Lung (tissue), 12 donors: ENCODE results near the gene NUP205. TPM values are rescaled to one million over a fixed set of nuclear protein-coding genes. Genes with fewer than 3 reads are reported as not detected.

Source experiments
- ATAC-seq: fragments of 200-7000 bp; cut with Tn5 transposase; one replicate; pipeline ENCODE4 v1.9.1; 2020; ENCODE audit warnings: moderate number of reproducible peaks; ENCODE audit not compliant: insufficient read depth, low FRiP score
- DNase-seq, 3 donors: peaks; one replicate each; pipeline ENCODE4 v3.0.0-alpha.2; 2013 to 2017
- H3K27ac ChIP-seq, 2 donors: one replicate each; pipeline ENCODE4 v1.5.1; 2013; ENCODE audit warnings: mild to moderate bottlenecking in 2 of 2, moderate library complexity in 2 of 2, control low read depth in 1 of 2, inconsistent platforms in 1 of 2, low read depth in 1 of 2, low read length in 1 of 2
- H3K27me3 ChIP-seq, 3 donors: one replicate each; pipeline ENCODE4 v1.5.1; 2013; ENCODE audit warnings: low read length in 2 of 3; ENCODE audit not compliant: control insufficient read depth in 3 of 3, insufficient read depth in 3 of 3
- H3K36me3 ChIP-seq, 4 donors: one replicate each; pipeline ENCODE4 v1.5.1; 2013; ENCODE audit warnings: low read length in 4 of 4, mild to moderate bottlenecking in 1 of 4, moderate library complexity in 1 of 4; ENCODE audit not compliant: control insufficient read depth in 4 of 4, insufficient read depth in 4 of 4
- H3K4me1 ChIP-seq, 5 donors: one replicate each; pipeline ENCODE4 v1.5.1; 2013; ENCODE audit warnings: low read length in 5 of 5, mild to moderate bottlenecking in 2 of 5, moderate library complexity in 1 of 5; ENCODE audit not compliant: control insufficient read depth in 5 of 5, insufficient read depth in 5 of 5
- H3K4me3 ChIP-seq: one replicate; pipeline ENCODE4 v1.5.1; 2013; ENCODE audit warnings: mild to moderate bottlenecking, control low read depth, moderate library complexity
- H3K9ac ChIP-seq, 2 donors: one replicate each; pipeline ENCODE4 v1.5.1; 2013; ENCODE audit warnings: low read length in 2 of 2, control low read depth in 1 of 2; ENCODE audit not compliant: insufficient read depth in 1 of 2
- H3K9me3 ChIP-seq, 4 donors: one replicate each; pipeline ENCODE4 v1.5.1; 2013; ENCODE audit warnings: low read length in 3 of 4, mild to moderate bottlenecking in 1 of 4, moderate library complexity in 1 of 4; ENCODE audit not compliant: control insufficient read depth in 4 of 4, insufficient read depth in 3 of 4
- WGBS, 2 donors: extraction: QIAGEN DNeasy Blood & Tissue Kit; methylation state at CpG; one replicate each; pipeline ENCODE4 v1.1.7; 2013; 5-methylcytosine and 5-hydroxymethylcytosine counted together
- polyA plus RNA-seq, 2 donors: library from polyadenylated mRNA; stranded (reverse); fragments of 200-250 nt; gene quantifications; one replicate each; pipeline ENCODE4 v1.2.1, GENCODE V29; 2013
- total RNA-seq, 2 donors: library from RNA; depleted of rRNA in 1 of 2; stranded (reverse); fragments of >200 nt in 1 of 2; gene quantifications; one replicate each; pipeline ENCODE4 v1.2.1, GENCODE V29; 2014 to 2021
- TF ChIP-seq, protein P1 (sequence below): IDR thresholded peaks from 2 replicates; pipeline ENCODE4 v1.5.1; 2012; ENCODE audit warnings: mild to moderate bottlenecking; ENCODE audit errors: control extremely low read depth, extremely low read depth
- donor health status: control.
- donor health status: control.
- donor health status: Bipolar disorder and iron deficiency.
- donor health status: healthy.
- donor health status: DM: yes; HTN: yes; CAD: no.

NUP205 gene
- total and polyA plus RNA-seq, 4 donors = 23.1 to 41.2 (median 34.4) TPM

DNA sequence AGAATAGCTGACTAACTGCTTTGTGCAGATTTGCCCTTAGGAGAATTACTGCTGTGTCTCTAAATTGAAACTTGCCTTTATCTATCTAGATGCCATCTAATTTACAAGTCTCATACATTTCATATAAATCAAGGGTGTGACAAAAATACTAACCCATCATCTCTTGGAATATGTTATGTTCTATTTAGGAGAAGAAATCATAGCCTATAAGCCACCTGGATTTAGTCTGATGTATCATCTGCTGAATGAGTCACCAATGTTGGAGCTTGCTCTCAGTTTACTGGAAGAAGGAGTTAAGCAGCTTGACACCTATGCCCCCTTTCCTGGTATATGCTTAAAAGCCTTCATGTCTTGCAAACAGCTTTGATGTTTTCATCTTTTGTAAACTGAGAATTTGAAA lies 43.5 kb downstream of the NUP205 start:
- no peak for ATAC-seq
- H3K9ac ChIP-seq = no peak overlapping the region
- H3K4me1 ChIP-seq = no peaks in the 10 kb centered on the region
- no peak overlapping the region for H3K27ac ChIP-seq
- DNase-seq = no peak
- TF ChIP-seq, protein P1, sequence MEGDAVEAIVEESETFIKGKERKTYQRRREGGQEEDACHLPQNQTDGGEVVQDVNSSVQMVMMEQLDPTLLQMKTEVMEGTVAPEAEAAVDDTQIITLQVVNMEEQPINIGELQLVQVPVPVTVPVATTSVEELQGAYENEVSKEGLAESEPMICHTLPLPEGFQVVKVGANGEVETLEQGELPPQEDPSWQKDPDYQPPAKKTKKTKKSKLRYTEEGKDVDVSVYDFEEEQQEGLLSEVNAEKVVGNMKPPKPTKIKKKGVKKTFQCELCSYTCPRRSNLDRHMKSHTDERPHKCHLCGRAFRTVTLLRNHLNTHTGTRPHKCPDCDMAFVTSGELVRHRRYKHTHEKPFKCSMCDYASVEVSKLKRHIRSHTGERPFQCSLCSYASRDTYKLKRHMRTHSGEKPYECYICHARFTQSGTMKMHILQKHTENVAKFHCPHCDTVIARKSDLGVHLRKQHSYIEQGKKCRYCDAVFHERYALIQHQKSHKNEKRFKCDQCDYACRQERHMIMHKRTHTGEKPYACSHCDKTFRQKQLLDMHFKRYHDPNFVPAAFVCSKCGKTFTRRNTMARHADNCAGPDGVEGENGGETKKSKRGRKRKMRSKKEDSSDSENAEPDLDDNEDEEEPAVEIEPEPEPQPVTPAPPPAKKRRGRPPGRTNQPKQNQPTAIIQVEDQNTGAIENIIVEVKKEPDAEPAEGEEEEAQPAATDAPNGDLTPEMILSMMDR = no peak
- H3K36me3 ChIP-seq = peaks cover 5 to 43% (median 19%) of the 10 kb centered on the region in 4 donors
- H3K9me3 ChIP-seq = no peaks in the 10 kb centered on the region
- H3K4me3 ChIP-seq = no peak overlapping the region
- no peaks in the 10 kb centered on the region for H3K27me3 ChIP-seq

DNA sequence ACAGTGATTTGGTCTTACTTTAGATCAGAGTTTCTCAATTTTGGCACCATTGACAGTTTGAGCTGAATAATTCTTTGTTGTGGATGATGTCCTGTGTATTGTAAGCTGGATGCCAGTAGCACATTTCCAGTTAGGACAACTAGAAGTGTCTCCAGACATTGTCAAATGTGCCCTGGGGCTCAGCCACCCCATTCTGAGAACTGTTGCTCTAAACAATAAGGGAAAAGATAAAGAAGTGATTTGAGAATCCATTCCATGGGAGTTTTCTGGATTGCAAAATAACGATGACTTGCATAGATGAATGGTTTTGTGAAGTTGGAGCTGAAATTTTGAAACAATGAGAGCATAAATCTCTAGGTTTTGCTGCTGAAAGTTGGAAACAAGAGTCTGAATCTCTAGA lies 44.6 kb downstream of the NUP205 start:
- no peak for ATAC-seq
- Histone ChIP-seq H3K27ac (no peak overlapping the region), H3K9me3 (no peaks in the 10 kb centered on the region), H3K4me3 (no peak overlapping the region), H3K4me1 (no peaks in the 10 kb centered on the region), H3K36me3 (peaks cover 11 to 51% (median 23%) of the 10 kb centered on the region in 4 donors), H3K9ac (no peak overlapping the region), H3K27me3 (no peaks in the 10 kb centered on the region)
- WGBS, 2 donors = 79 to 80% methylated on average over 1 of the region's 1 CpG
- TF ChIP-seq, protein P1 = no peak
- no peak for DNase-seq

DNA sequence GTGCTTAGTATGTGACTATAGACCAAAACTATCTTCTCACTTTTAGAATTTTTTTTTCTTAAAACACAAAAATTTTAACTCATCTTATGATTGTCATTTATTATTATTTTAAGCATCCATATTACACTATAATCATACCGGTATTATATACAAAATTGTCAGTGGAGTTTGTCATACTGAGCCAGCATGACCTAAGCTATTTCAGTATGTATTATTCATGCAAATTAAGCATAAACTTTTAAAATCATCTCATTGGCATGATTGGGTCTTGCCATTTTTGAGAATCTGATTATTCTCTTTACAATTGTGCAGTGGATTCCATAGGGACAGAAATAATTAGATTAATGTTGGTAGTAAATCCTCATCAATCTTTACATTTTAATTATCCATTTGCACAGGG lies 58.4 kb downstream of the NUP205 start:
- no peak overlapping the region for H3K9ac ChIP-seq
- H3K9me3 ChIP-seq = no peaks in the 10 kb centered on the region
- H3K36me3 ChIP-seq = peaks cover 12 to 17% (median 15%) of the 10 kb centered on the region in 4 donors
- TF ChIP-seq, protein P1 = no peak
- ATAC-seq = no peak
- WGBS, 2 donors = 98 to 100% methylated on average over 1 of the region's 1 CpG
- DNase-seq = no peak
- no peak overlapping the region for H3K27ac ChIP-seq
- no peaks in the 10 kb centered on the region for H3K4me1 ChIP-seq
- no peaks in the 10 kb centered on the region for H3K27me3 ChIP-seq
- H3K4me3 ChIP-seq = no peak overlapping the region

DNA sequence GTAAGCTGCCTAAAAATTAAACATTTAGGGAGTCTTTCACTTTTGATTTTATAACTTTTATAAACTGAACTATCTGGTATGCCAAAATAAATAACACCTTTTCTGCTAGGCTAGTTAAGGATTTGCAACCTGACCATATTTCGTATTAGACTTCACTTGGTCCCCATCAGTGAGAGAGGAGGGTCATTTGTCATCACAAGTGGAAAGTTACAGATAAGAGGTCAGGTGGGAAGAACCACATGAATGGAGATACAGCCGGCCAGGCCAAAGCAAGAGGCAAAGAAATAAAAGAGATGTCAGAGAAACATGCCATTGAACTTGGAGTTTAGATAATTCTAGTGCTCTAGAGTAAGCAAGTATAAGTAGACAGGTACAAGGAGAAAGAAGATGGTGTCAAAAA lies 60.1 kb downstream of the NUP205 start:
- TF ChIP-seq, protein P1 = no peak
- WGBS, 2 donors = 60 to 100% methylated on average over 2 of the region's 2 CpGs
- H3K36me3 ChIP-seq = peaks cover 12 to 24% (median 15%) of the 10 kb centered on the region in 4 donors
- no peak overlapping the region for H3K27ac ChIP-seq
- no peaks in the 10 kb centered on the region for H3K4me1 ChIP-seq
- no peak for DNase-seq
- H3K27me3 ChIP-seq = no peaks in the 10 kb centered on the region
- ATAC-seq = no peak
- no peak overlapping the region for H3K9ac ChIP-seq
- no peak overlapping the region for H3K4me3 ChIP-seq
- H3K9me3 ChIP-seq = no peaks in the 10 kb centered on the region
